SK-N-MC (cell line): ENCODE results near the gene NTNG1.

Experiments used
- EZH2 ChIP-seq: fragments of 200-600 bp; sonication (generic); IDR thresholded peaks from one replicate; pipeline ENCODE4 v1.6.1; 2017; ENCODE audit warnings: antibody characterized with exemption
- POLR2AphosphoS5 ChIP-seq: IDR thresholded peaks from 2 replicates; pipeline ENCODE4 v1.6.1; 2012; ENCODE audit warnings: mild to moderate bottlenecking, low read depth, low read length, borderline replicate concordance

- TF ChIP-seq POLR2AphosphoS5 (no peak), EZH2 (no peak)
Measured at GRCh38 chr1:107116306-107116790, 24.5 kb upstream of the NTNG1 start.
